Measurements from ENCODE around the gene TBL1X.

- no peak for TF ChIP-seq MTA3 (IDR thresholded peaks at IDR 0.05; ENCODE audit: borderline replicate concordance, low read length)
- TF ChIP-seq CTCF (IDR thresholded peaks at IDR 0.05 in 2 of 3, conservative IDR thresholded peaks at IDR 0.05 in 1 of 3; ENCODE audit: control insufficient read depth in 2 of 3, extremely low read depth in 1 of 3, insufficient read depth in 1 of 3, low read depth in 3 of 3, low read length in 3 of 3), result no peak
- TF ChIP-seq ESRRA (IDR thresholded peaks at IDR 0.05; ENCODE audit: low read length), result no peak
- TF ChIP-seq REST (IDR thresholded peaks at IDR 0.05; ENCODE audit: low read depth, low read length), result no peak
- no peak for TF ChIP-seq POLR2A (IDR thresholded peaks at IDR 0.05; ENCODE audit: low read depth, low read length)
- no peak for TF ChIP-seq SIX5 (IDR thresholded peaks at IDR 0.05; ENCODE audit: low read depth, low read length, severe bottlenecking)
- TF ChIP-seq CEBPZ (IDR thresholded peaks at IDR 0.05; ENCODE audit: low read depth, low read length), result no peak
- TF ChIP-seq RAD21 (IDR thresholded peaks at IDR 0.05; ENCODE audit: insufficient read depth, low read depth, low read length), result no peak
- TF ChIP-seq CHD4 (IDR thresholded peaks at IDR 0.05), result no peak
- TF ChIP-seq GABPA (IDR thresholded peaks at IDR 0.05; ENCODE audit: low read depth), result no peak
- TF ChIP-seq CHD2 (IDR thresholded peaks at IDR 0.05; ENCODE audit: borderline replicate concordance, low read depth, low read length), result no peak
These were observed 324.7 kb downstream of the TBL1X start for GRCh38 chrX:9789555-9789954.

Measured in GM12878 (cell line).